DOHH2 (cell line): ENCODE results near the gene FN1.

Experiments used
- H3F3A ChIP-seq: fragments of 200-600 bp; sonication (generic), shearing (Covaris generic); 2 replicates; pipeline ENCODE4 v1.6.0; 2016; ENCODE audit warnings: antibody characterized with exemption, mild to moderate bottlenecking; ENCODE audit not compliant: control insufficient read depth, insufficient read depth
- H3K27ac ChIP-seq: fragments of 200-600 bp; sonication (generic); 2 replicates; pipeline ENCODE4 v1.5.1; 2014; ENCODE audit warnings: low read depth, mild to moderate bottlenecking, low read length, moderate library complexity
- H3K27me3 ChIP-seq: fragments of 200-600 bp; sonication (generic); 2 replicates; pipeline ENCODE4 v1.6.1; 2014; ENCODE audit warnings: mild to moderate bottlenecking, low read length, mixed read lengths; ENCODE audit not compliant: control insufficient read depth
- H3K36me3 ChIP-seq: fragments of 200-600 bp; sonication (generic); 2 replicates; pipeline ENCODE4 v1.6.1; 2014; ENCODE audit warnings: mild to moderate bottlenecking, low read length, moderate library complexity, mixed read lengths; ENCODE audit not compliant: control insufficient read depth
- H3K4me1 ChIP-seq: fragments of 200-600 bp; sonication (generic); 2 replicates; pipeline ENCODE4 v1.6.1; 2014; ENCODE audit warnings: mild to moderate bottlenecking, low read length, mixed read lengths; ENCODE audit not compliant: control insufficient read depth
- H3K4me2 ChIP-seq: fragments of 200-600 bp; sonication (generic); 2 replicates; pipeline ENCODE4 v1.6.0; 2014; ENCODE audit warnings: mild to moderate bottlenecking, low read length, moderate library complexity
- H3K4me3 ChIP-seq: fragments of 200-600 bp; sonication (generic); 2 replicates; pipeline ENCODE4 v1.5.1; 2014; ENCODE audit warnings: mild to moderate bottlenecking, low read length, mixed read lengths
- H3K79me2 ChIP-seq: fragments of 200-600 bp; sonication (generic); 2 replicates; pipeline ENCODE4 v1.6.1; 2014; ENCODE audit warnings: mild to moderate bottlenecking, low read length, mixed read lengths; ENCODE audit not compliant: control insufficient read depth
- H3K9me2 ChIP-seq: fragments of 200-600 bp; sonication (generic); replicated peaks from 2 replicates; pipeline ENCODE4 v1.6.1; 2014; ENCODE audit warnings: mild to moderate bottlenecking, low read length, mixed read lengths; ENCODE audit not compliant: control insufficient read depth
- H3K9me3 ChIP-seq: fragments of 200-600 bp; sonication (generic); 2 replicates; pipeline ENCODE4 v1.6.1; 2014; ENCODE audit warnings: antibody characterized with exemption, low read length, mixed read lengths; ENCODE audit not compliant: control insufficient read depth, insufficient read depth
- H4K20me1 ChIP-seq: fragments of 200-600 bp; sonication (generic); 2 replicates; pipeline ENCODE4 v1.6.0; 2014; ENCODE audit warnings: low read depth, mild to moderate bottlenecking, antibody characterized with exemption, low read length, moderate library complexity; ENCODE audit not compliant: control insufficient read depth, insufficient read depth
- CTCF ChIP-seq: fragments of 200-600 bp; sonication (generic); IDR thresholded peaks from one replicate; pipeline ENCODE4 v1.5.1; 2014; ENCODE audit warnings: antibody characterized with exemption, mild to moderate bottlenecking, low read depth, low read length; ENCODE audit not compliant: poor library complexity, severe bottlenecking
- EZH2phosphoT487 ChIP-seq: fragments of 200-600 bp; sonication (generic); IDR thresholded peaks from 2 replicates; pipeline ENCODE4 v1.6.1; 2017; ENCODE audit warnings: borderline replicate concordance, mild to moderate bottlenecking, antibody characterized with exemption, low read length, moderate library complexity, mixed read lengths

FN1 gene

GRCh38 chr2:215435870-215436704, at the start of gene FN1:
TSS of gene FN1 (minus strand) at chr2:215436068. CDS start at chr2:215435802, 266 bp downstream.
- H3K36me3 ChIP-seq = no peaks in the 10 kb centered on the region
- no peaks in the 10 kb centered on the region for H3K4me1 ChIP-seq
- H3K79me2 ChIP-seq = no peaks in the 10 kb centered on the region
- peaks cover 41% of the 10 kb centered on the region for H3K27me3 ChIP-seq
- H3K9me3 ChIP-seq = no peaks in the 10 kb centered on the region
- H4K20me1 ChIP-seq = no peaks in the 10 kb centered on the region
- H3F3A ChIP-seq = no peaks in the 10 kb centered on the region
- H3K9me2 ChIP-seq = no peaks in the 10 kb centered on the region
- peak within 1 kb of the TSS; percentile 41 for H3K4me2 ChIP-seq
- H3K4me3 ChIP-seq = peak within 1 kb of the TSS; percentile 29; the same call in 1 of the 2 replicates
- H3K27ac ChIP-seq = no peak within 1 kb of the TSS
- TF ChIP-seq CTCF (no peak), EZH2phosphoT487 (peak; percentile 57; the same call in 1 of the 2 replicates)

- H3F3A ChIP-seq = no peaks in the 10 kb centered on the region
- H3K4me1 ChIP-seq = no peaks in the 10 kb centered on the region
- no peaks in the 10 kb centered on the region for H3K79me2 ChIP-seq
- TF ChIP-seq CTCF (no peak), EZH2phosphoT487 (no peak)
- no peak overlapping the region for H3K4me2 ChIP-seq
- no peaks in the 10 kb centered on the region for H4K20me1 ChIP-seq
- H3K27ac ChIP-seq = no peak overlapping the region
- no peak overlapping the region for H3K4me3 ChIP-seq
- H3K36me3 ChIP-seq = no peaks in the 10 kb centered on the region
- no peaks in the 10 kb centered on the region for H3K27me3 ChIP-seq
- no peaks in the 10 kb centered on the region for H3K9me2 ChIP-seq
- H3K9me3 ChIP-seq = no peaks in the 10 kb centered on the region
These were observed 49.2 kb upstream of the FN1 start for GRCh38 chr2:215485032-215485431.

GRCh38 chr2:215484570-215484969, 48.7 kb upstream of the FN1 start:
- Histone ChIP-seq H3K27ac (no peak overlapping the region), H3K4me3 (no peak overlapping the region), H3K36me3 (no peaks in the 10 kb centered on the region), H3K4me2 (no peak overlapping the region), H4K20me1 (no peaks in the 10 kb centered on the region), H3K27me3 (no peaks in the 10 kb centered on the region), H3K9me3 (no peaks in the 10 kb centered on the region), H3F3A (no peaks in the 10 kb centered on the region), H3K79me2 (no peaks in the 10 kb centered on the region), H3K4me1 (no peaks in the 10 kb centered on the region), H3K9me2 (no peaks in the 10 kb centered on the region)
- no peak for TF ChIP-seq EZH2phosphoT487
- TF ChIP-seq CTCF = no peak
